HG02884 (cell line): ENCODE measurements around the gene ISG15.

Experiments used
- ATAC-seq: cut with Tn5 transposase; IDR thresholded peaks from one replicate; pipeline ENCODE4 v1.9.1; 2021; ENCODE audit warnings: mild to moderate bottlenecking, moderate library complexity; ENCODE audit not compliant: unreplicated experiment

The ISG15 gene

GRCh38 chr1:1013105-1013921 is at the start of gene ISG15:
TSS of gene ISG15 (plus strand) at chr1:1013497. CDS start at chr1:1013574, 77 bp downstream.
- peak; percentile 70 for ATAC-seq

GRCh38 chr1:963746-964525 is 49.4 kb upstream of the ISG15 start:
- ATAC-seq = no peak

- ATAC-seq = no peak
These were observed 48.4 kb upstream of the ISG15 start for GRCh38 chr1:964691-965525.

GRCh38 chr1:965526-966134 is 47.7 kb upstream of the ISG15 start:
- no peak for ATAC-seq

GRCh38 chr1:966135-966703 is 47.1 kb upstream of the ISG15 start, which contains the start of gene PLEKHN1:
TSS of gene PLEKHN1 (plus strand) at chr1:966482. CDS start at chr1:966532, 50 bp downstream.
- no peak for ATAC-seq

GRCh38 chr1:966704-967300 is 46.5 kb upstream of the ISG15 start:
- ATAC-seq = no peak

DNA sequence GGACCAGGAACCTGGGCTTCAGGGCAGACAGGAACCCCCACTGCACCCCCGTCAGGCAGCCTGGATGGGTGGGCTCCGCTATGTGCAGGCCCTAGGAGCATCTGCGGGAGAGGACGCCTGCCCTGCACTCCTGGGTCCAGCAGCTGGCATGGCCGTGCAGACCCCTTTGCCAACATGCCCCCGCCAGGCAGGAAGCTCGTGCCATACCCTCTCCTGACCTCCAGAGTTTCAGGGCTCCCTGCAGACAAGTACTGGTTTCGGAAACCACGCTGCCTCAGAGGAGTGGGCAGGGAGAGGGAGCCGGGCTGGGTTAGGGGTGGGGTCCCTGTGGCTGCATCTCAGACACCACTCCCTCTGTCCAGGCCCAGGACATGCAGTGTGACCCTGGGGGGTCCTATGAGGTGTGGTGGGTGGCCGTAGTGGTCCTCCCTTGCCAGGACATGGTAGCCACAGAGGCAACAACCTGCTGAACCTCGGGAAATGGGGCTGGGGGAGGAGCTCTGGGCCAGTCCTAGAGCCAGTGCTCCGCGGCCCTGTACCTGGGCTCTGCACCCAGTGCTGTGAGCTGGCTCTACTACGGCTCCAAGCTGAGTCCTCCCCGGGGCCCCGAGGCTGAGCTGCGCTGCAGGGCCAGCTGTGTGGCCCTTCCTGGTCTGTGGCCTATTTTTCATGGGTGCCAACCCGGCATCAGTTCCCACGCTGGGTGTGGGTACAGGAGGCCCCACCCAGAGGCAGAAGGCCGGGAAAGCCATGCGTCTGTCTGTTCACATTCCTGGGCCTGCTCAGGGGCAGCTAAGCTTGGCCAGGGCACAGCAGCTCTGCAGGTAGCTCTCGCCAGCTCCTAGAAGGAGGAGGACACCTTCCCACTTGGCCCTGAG is 45.6 kb upstream of the ISG15 start:
- ATAC-seq = no peak

DNA sequence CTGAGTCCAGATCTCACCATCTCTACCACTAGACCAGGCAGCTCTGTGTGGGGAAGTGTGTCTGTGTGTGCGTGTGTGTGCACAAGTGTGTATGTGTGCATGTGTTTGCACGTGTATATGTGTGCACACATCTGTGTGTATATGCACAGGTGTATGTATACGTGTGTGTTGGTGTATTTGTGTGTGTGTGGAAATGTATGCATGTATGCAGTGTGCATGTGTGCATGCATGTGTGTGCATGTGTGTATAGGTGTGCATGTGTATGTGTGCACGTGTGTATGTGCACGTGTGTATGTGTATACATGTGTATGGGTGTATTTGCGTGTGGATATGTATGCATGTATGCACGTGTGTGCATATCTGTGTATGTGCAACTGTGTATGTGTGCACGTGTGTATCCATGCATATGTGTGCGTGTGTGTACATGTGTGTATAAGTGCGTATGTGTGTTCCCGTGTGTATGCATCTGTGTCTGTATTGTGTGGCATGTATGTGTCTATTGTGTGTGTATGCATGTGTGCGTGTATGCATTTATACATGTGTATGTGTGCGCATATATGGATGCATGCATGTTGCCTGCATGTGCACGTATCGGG is 43.9 kb upstream of the ISG15 start:
- ATAC-seq = no peak

DNA sequence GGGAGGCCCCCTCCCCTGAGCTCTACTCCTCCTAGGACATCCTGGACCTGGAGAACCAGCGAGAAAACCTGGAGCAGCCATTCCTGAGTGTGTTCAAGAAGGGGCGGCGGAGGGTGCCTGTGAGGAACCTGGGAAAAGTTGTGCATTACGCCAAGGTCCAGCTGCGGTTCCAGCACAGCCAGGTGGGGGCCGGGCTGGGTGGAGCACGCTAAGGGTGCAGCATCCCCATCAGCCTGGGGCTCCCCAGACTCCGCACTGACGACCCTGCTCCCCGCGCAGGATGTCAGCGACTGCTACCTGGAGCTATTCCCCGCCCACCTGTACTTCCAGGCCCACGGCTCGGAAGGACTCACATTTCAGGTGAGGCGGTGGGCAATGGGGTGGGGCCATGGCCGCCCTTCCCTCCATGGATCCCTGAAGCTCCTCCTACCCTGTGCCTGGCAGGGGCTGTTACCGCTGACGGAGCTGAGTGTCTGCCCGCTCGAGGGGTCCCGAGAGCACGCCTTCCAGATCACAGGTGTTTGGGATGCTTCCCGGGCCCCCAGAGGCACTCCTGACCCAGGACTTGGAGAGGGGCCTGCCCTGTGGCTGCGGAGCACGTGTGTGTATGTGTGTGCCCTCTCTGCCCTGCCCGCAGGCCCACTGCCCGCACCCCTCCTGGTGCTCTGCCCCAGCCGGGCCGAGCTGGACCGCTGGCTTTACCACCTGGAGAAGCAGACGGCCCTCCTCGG is 42.9 kb upstream of the ISG15 start:
- ATAC-seq = no peak

DNA sequence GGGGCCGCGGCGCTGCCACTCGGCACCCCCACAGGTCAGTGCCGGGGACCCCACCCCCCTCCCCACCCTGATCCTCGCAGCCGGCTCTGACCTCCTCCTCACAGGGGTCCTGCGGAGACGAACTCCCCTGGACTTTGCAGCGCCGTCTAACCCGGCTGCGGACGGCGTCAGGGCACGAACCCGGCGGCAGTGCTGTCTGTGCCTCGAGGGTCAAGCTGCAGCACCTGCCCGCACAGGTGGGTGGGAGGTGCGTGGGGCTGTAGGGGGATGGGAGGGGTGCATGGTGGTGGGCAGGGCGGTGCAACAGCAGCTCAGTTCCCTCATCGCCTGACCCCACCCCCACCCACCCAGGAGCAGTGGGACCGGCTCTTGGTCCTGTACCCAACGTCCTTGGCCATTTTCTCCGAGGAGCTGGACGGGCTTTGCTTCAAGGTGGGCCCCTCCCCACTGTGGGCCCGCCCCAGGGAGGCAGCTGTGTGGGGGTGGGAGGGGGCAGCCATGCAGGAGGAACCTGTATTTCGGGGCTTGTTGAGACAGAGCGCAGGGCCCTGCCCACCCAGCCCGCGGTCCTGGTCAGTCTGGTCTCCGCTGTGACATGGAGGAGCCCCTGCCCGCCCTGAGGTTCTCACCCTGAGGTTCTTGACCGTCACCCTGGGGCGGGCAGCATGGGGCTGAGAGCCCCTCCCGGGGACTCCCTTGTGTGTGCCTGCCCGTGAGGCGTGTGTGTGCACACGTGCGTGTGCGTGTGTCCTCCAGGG is 42.1 kb upstream of the ISG15 start:
- no peak for ATAC-seq

GRCh38 chr1:971751-972506 is 41.4 kb upstream of the ISG15 start:
- no peak for ATAC-seq

DNA sequence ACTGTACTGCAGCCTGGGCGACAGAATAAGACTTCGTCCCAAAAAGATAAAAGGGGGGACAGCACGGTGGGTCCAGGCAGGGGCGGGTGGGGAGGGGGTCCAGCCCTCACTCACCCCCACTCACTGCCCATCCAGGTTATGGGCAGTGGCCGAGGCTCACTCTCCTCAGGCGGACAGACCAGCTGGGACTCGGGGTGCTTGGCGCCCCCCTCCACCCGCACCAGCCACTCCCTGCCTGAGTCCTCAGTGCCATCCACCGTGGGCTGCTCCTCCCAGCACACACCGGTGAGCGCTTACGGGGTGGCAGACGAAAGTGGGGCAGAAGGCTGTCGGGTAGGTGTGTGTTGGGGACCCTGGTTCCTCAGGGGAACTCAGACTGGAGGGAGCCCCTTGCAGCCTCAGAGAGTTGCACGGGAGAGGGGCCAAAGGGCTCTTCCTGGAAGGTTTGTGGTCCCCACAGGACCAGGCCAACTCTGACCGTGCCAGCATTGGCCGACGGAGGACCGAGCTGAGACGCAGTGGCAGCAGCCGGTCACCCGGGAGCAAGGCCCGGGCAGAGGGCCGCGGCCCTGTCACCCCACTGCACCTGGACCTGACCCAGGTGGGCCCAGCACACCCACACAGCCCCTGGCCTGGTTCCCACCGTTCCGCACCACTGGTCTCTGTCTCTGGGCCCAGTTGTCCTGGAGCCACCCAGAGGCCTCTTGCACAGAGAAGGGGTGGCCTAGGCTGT is 40.4 kb upstream of the ISG15 start:
- no peak for ATAC-seq

GRCh38 chr1:973459-974292 is 39.6 kb upstream of the ISG15 start:
- no peak for ATAC-seq

DNA sequence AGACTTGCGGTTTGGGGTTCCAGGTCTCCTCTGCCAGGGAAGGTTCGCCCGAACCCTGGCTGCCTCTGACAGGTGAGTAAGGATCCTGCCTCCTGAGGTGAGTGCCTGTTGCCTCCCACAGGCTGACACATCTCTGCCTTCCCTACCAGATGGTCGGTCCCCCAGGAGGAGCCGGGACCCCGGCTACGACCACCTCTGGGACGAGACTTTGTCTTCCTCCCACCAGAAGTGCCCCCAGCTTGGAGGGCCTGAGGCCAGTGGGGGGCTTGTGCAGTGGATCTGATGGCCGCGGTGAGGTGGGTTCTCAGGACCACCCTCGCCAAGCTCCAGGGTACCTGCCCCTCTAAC is 39.0 kb upstream of the ISG15 start:
- ATAC-seq = no peak

DNA sequence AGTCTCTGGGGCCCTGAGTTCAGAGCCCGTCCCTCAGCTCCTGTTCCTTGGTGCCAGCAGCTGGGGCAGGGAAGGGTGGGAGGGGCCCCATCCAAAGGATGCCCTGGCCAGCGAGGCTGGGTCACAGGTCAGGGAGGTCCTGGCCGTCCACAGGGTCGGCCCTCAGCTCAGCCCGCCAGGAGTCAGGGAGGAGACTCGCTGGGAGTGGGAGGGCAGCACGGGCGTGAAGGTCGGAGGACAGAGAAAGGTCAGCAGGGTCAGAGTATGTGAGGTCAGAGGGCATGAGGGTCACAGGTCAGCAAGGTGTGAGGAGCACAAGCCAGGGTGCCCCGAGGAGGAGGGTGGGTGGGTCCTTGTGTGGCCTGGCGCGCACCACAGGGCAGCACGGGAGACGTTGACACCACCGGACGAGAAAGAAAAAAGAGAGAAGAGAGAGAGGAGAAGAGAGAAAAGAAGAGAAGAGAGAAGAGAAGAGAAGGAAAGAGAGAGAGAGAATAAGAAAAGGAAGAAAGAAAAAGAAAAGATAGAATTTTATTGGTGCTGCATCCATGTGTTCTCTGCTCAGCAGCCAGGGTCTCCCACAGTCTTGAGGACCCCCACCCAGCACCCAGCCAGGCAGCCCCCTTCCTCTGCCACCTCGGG is 38.5 kb upstream of the ISG15 start:
- no peak for ATAC-seq
